GM19455 (cell line): ENCODE data around the gene TAS2R60.

Experiments
- ATAC-seq: cut with Tn5 transposase; IDR thresholded peaks from one replicate; pipeline ENCODE4 v1.9.1; 2021; ENCODE audit not compliant: unreplicated experiment

Gene TAS2R60

GRCh38 chr7:143437578-143437977, 5.7 kb upstream of the TAS2R60 start:
- ATAC-seq = no peak

GRCh38 chr7:143439866-143440265, 3.4 kb upstream of the TAS2R60 start:
- no peak for ATAC-seq

GRCh38 chr7:143444063-143444782, 970 bp downstream of the TAS2R60 start:
- ATAC-seq = no peak

GRCh38 chr7:143444785-143445184, 1.5 kb downstream of the TAS2R60 start:
- ATAC-seq = no peak

GRCh38 chr7:143447466-143447865, 4.2 kb downstream of the TAS2R60 start:
- ATAC-seq = no peak

GRCh38 chr7:143448429-143448828, 5.2 kb downstream of the TAS2R60 start:
- no peak for ATAC-seq

GRCh38 chr7:143449793-143450192, 6.5 kb downstream of the TAS2R60 start:
- ATAC-seq = no peak

- no peak for ATAC-seq
Measured at GRCh38 chr7:143451122-143451521, 7.9 kb downstream of the TAS2R60 start.

- no peak for ATAC-seq
Measured at GRCh38 chr7:143451746-143452145, 8.5 kb downstream of the TAS2R60 start.

- ATAC-seq = no peak
Measured at GRCh38 chr7:143452495-143452894, 9.2 kb downstream of the TAS2R60 start.

- no peak for ATAC-seq
Measured at GRCh38 chr7:143454091-143454680, 10.9 kb downstream of the TAS2R60 start.

- no peak for ATAC-seq
Measured at GRCh38 chr7:143455491-143455890, 12.2 kb downstream of the TAS2R60 start.

- ATAC-seq = no peak
Measured at GRCh38 chr7:143455942-143456341, 12.7 kb downstream of the TAS2R60 start.

GRCh38 chr7:143456992-143457793, 13.9 kb downstream of the TAS2R60 start:
- no peak for ATAC-seq

- ATAC-seq = no peak
Measured at GRCh38 chr7:143458263-143458662, 15.0 kb downstream of the TAS2R60 start.

- no peak for ATAC-seq
Measured at GRCh38 chr7:143458681-143459080, 15.4 kb downstream of the TAS2R60 start.

- no peak for ATAC-seq
Measured at GRCh38 chr7:143459359-143459758, 16.1 kb downstream of the TAS2R60 start.

GRCh38 chr7:143460271-143460979, 17.2 kb downstream of the TAS2R60 start:
- no peak for ATAC-seq

- ATAC-seq = no peak
Measured at GRCh38 chr7:143462045-143462444, 18.8 kb downstream of the TAS2R60 start.

GRCh38 chr7:143463556-143463955, 20.3 kb downstream of the TAS2R60 start:
- no peak for ATAC-seq

GRCh38 chr7:143463957-143464356, 20.7 kb downstream of the TAS2R60 start:
- no peak for ATAC-seq
